NCI-H1048 (cell line): ENCODE results near the gene HLA-E.
A peak's percentile ranks its signal among the peaks of the same experiment; 100 is the strongest.

Source experiments
- DNase-seq: peaks from one replicate; lab custom pipeline; 2025; lab: John Stamatoyannopoulos, UW

The HLA-E gene

DNA sequence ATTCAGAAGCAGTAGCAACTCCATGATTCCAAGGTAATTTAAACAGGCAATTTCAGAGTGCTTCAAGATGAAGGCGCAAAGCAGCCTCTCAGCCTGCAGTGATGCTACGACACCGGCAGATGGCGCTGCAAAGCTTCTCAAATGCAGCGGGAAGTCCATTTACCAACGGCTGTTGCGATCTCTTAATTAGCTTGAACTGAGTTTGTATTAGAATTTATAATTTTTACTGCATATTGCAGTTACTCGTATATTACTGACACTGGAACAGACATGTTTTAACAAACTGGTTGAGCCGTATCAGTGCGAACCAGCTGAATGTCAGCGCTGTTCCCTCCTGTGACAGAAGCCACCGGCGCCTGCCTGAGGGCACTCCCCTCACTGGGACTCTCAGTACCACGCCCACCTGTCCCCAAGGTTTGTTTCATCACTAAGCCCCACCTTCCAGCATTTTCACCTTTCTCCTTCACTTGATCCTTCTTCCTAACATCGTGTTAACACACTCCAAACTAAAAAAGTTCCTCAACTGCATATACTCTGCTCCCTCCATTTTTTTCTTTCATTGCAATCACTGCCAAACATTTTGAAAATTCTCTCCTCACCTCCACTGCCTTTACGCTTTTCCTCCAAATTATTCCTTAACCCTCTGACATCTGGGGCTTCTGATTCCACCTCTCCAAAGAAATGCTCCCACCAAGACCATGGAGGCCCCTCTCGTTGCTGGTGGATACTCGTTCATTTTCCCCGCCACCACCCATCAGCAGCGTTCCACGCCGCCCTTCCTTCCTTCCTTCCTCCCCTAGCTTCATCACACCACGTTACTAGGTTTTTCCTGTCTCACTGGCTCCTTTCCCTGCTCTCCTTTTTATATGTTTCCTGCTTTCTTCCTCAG, 52.5 kb downstream of the HLA-E start:
- peak; percentile 64 for DNase-seq

DNA sequence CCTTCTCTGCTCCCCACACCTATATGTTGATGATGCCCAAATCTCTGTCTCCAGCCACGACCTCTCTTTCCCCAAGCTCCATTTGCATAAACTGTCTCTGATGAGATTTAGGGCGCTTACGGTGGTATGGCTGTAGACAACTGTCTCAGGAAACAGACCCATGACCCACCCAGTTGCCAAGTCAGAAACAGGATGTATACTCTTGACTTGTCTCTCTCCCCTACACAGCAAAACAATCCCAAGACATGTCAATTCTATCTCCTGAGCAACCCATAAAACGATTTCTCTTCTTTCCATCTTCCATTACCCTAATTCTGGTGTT, 53.1 kb downstream of the HLA-E start:
- DNase-seq: no peak

DNA sequence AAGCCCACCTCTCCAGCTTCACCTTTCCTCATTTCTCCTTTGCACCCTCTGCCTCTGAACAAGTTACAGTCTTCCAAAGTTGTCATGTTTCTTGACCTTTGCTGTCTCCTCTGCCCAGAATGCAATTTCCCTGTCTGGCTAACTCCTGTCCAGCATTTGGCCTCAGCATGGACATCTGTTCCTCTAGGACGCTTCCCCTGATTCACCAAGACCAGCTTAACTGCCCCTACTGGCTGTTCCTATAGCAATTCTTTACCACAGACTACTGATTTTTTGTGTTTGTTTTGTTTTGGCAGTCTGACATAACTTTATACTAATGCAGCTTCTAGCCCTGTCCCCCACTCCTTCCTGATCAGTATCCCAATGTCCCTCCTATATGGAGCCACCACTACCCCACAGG, 53.6 kb downstream of the HLA-E start:
- no peak for DNase-seq
